PC-9 (cell line): ENCODE results near the gene AUH. TPM values are rescaled to one million over a fixed set of nuclear protein-coding genes. Genes with fewer than 3 reads are reported as not detected.

Experiments used
- BruUV-seq: library from RNA; stranded (reverse); fragments of 400-500 nt; replicated peaks from 2 replicates; lab custom pipeline; 2021; lab: Mats Ljungman, UMichigan
- CTCF ChIA-PET: fragments of 300-600 bp; sonication (Branson Sonifier 250); formaldehyde crosslinking; loops from one replicate; lab custom pipeline; 2022; ENCODE audit warnings: antibody characterized with exemption; lab: Charles Lee
- POLR2A ChIA-PET: fragments of 300-600 bp; sonication (Branson Sonifier 250); formaldehyde crosslinking; loops from one replicate; lab custom pipeline; 2022; ENCODE audit warnings: antibody characterized with exemption; ENCODE audit not compliant: unreplicated experiment; lab: Charles Lee
- DNase-seq, 2 experiments: peaks; one replicate each; pipeline versions ENCODE4 v3.0.0 to v3.0.0-alpha.2; 2015 to 2022; ENCODE audit warnings: mixed read lengths in 1 of 2
- H2AFZ ChIP-seq: fragments of 200-600 bp; sonication (generic); 2 replicates; pipeline ENCODE4 v1.8.1; 2017; ENCODE audit warnings: antibody characterized with exemption
- H3F3A ChIP-seq: fragments of 200-600 bp; sonication (generic); 2 replicates; pipeline ENCODE4 v1.8.1; 2017; ENCODE audit warnings: antibody characterized with exemption, mild to moderate bottlenecking, low read depth; ENCODE audit not compliant: insufficient read depth
- H3K27ac ChIP-seq: fragments of 200-600 bp; sonication (generic); 2 replicates; pipeline ENCODE4 v1.6.1; 2016; ENCODE audit warnings: mixed run types
- H3K27me3 ChIP-seq: fragments of 200-600 bp; sonication (generic); 2 replicates; pipeline ENCODE4 v1.6.1; 2016; ENCODE audit warnings: low read depth, mixed run types; ENCODE audit not compliant: insufficient read depth
- H3K36me3 ChIP-seq: fragments of 200-600 bp; sonication (generic); 2 replicates; pipeline ENCODE4 v1.6.1; 2016; ENCODE audit warnings: low read depth, mixed run types
- H3K4me1 ChIP-seq: fragments of 200-600 bp; sonication (generic); replicated peaks from 2 replicates; pipeline ENCODE4 v1.6.1; 2016; ENCODE audit warnings: mixed run types; ENCODE audit not compliant: insufficient read depth
- H3K4me2 ChIP-seq: fragments of 200-600 bp; sonication (generic); 2 replicates; pipeline ENCODE4 v1.6.1; 2017; ENCODE audit warnings: mixed run types
- H3K4me3 ChIP-seq: fragments of 200-600 bp; sonication (generic); 2 replicates; pipeline ENCODE4 v1.6.1; 2016; ENCODE audit warnings: mixed run types
- H3K79me2 ChIP-seq: fragments of 200-600 bp; sonication (generic); 2 replicates; pipeline ENCODE4 v1.6.1; 2017; ENCODE audit warnings: low read depth, mixed run types
- H3K9me2 ChIP-seq: fragments of 200-600 bp; sonication (generic); 2 replicates; pipeline ENCODE4 v1.8.1; 2017; ENCODE audit warnings: mild to moderate bottlenecking; ENCODE audit not compliant: insufficient read depth
- H3K9me3 ChIP-seq: fragments of 200-600 bp; sonication (generic); 2 replicates; pipeline ENCODE4 v1.8.1; 2016; ENCODE audit warnings: low read depth; ENCODE audit not compliant: insufficient read depth
- H4K20me1 ChIP-seq: fragments of 200-600 bp; sonication (generic); 2 replicates; pipeline ENCODE4 v1.8.1; 2017; ENCODE audit not compliant: insufficient read depth
- CTCF ChIP-seq: fragments of 200-600 bp; sonication (generic); conservative IDR thresholded peaks from 2 replicates; pipeline ENCODE4 v1.6.1; 2017; ENCODE audit warnings: mixed run types, antibody characterized with exemption, mild to moderate bottlenecking, moderate library complexity
- EZH2 ChIP-seq: fragments of 200-600 bp; sonication (generic); IDR thresholded peaks from 2 replicates; pipeline ENCODE4 v1.8.0; 2017; ENCODE audit warnings: antibody characterized with exemption, low read depth
- intact Hi-C: fragments of 100-400 bp; cut with micrococcal nuclease; formaldehyde crosslinking; loops from one replicate; pipeline ENCODE4 v1.10.0; 2022; ENCODE audit not compliant: unreplicated experiment
- total RNA-seq: library from RNA; stranded (reverse); gene quantifications from 2 replicates; pipeline ENCODE4 v1.2.3, GENCODE V29; 2021

The AUH gene
- total RNA-seq, 1 experiment from 2014 or later = 24.9 TPM

GRCh38 chr9:91261417-91261816 lies 100.3 kb downstream of the AUH start:
- Histone ChIP-seq H3K79me2 (no peaks in the 10 kb centered on the region), H3K4me1 (no peaks in the 10 kb centered on the region), H3K27ac (no peak overlapping the region), H3K27me3 (no peaks in the 10 kb centered on the region), H4K20me1 (no peaks in the 10 kb centered on the region), H3F3A (no peaks in the 10 kb centered on the region), H3K9me2 (no peaks in the 10 kb centered on the region), H3K36me3 (no peaks in the 10 kb centered on the region), H3K4me3 (no peak overlapping the region), H3K9me3 (no peaks in the 10 kb centered on the region), H2AFZ (no peak overlapping the region), H3K4me2 (no peak overlapping the region)
- CTCF ChIA-PET = no interaction called here
- DNase-seq = no peak
- intact Hi-C loops = no loop called here
- no TSS peak for BruUV-seq
- TF ChIP-seq EZH2 = no peak
- TF ChIP-seq CTCF = no peak
- POLR2A ChIA-PET = no interaction called here

- no peak overlapping the region for H3K4me2 ChIP-seq
- no peaks in the 10 kb centered on the region for H3K9me2 ChIP-seq
- no peaks in the 10 kb centered on the region for H3K36me3 ChIP-seq
- H3K27me3 ChIP-seq = no peaks in the 10 kb centered on the region
- no TSS peak for BruUV-seq
- intact Hi-C loops = no loop called here
- DNase-seq = no peak
- H2AFZ ChIP-seq = no peak overlapping the region
- TF ChIP-seq CTCF (no peak), EZH2 (no peak)
- CTCF ChIA-PET = no interaction called here
- H3K4me3 ChIP-seq = no peak overlapping the region
- no peaks in the 10 kb centered on the region for H3K9me3 ChIP-seq
- no peaks in the 10 kb centered on the region for H3F3A ChIP-seq
- POLR2A ChIA-PET = no interaction called here
- H3K4me1 ChIP-seq = no peaks in the 10 kb centered on the region
- H3K79me2 ChIP-seq = no peaks in the 10 kb centered on the region
- no peak overlapping the region for H3K27ac ChIP-seq
- no peaks in the 10 kb centered on the region for H4K20me1 ChIP-seq
Measured at GRCh38 chr9:91259162-91259561, 102.6 kb downstream of the AUH start.

GRCh38 chr9:91258451-91258850 lies 103.3 kb downstream of the AUH start:
- no peak overlapping the region for H3K27ac ChIP-seq
- H3K27me3 ChIP-seq = no peaks in the 10 kb centered on the region
- TF ChIP-seq EZH2 = no peak
- TF ChIP-seq CTCF = no peak
- BruUV-seq = no TSS peak
- H4K20me1 ChIP-seq = no peaks in the 10 kb centered on the region
- ChIA-PET CTCF (no interaction called here), POLR2A (no interaction called here)
- no peak overlapping the region for H2AFZ ChIP-seq
- no peak for DNase-seq
- H3K4me3 ChIP-seq = no peak overlapping the region
- H3K9me3 ChIP-seq = no peaks in the 10 kb centered on the region
- no peaks in the 10 kb centered on the region for H3K9me2 ChIP-seq
- no peaks in the 10 kb centered on the region for H3K79me2 ChIP-seq
- H3K4me1 ChIP-seq = no peaks in the 10 kb centered on the region
- H3K4me2 ChIP-seq = no peak overlapping the region
- H3F3A ChIP-seq = no peaks in the 10 kb centered on the region
- no peaks in the 10 kb centered on the region for H3K36me3 ChIP-seq
- intact Hi-C loops = no loop called here
